Measurements from ENCODE around the gene PPP3CA. TPM values are rescaled to one million over a fixed set of nuclear protein-coding genes. Genes with fewer than 3 reads are reported as not detected.

The PPP3CA gene
- total and polyA plus RNA-seq, 9 donors, result 19.4 to 47.9 (median 37.9) TPM

- WGBS, 3 donors, result 35 to 40% (median 36%) methylated on average over 6 of the region's 6 CpGs
- H3K4me3 ChIP-seq, result no peak overlapping the region
- peaks cover 2% of the 10 kb centered on the region for H3K4me1 ChIP-seq (ENCODE audit: insufficient read depth)
- DNase-seq, result no peak
- intact Hi-C loops (cut with DNase I), result no loop called here
- no peaks in the 10 kb centered on the region for H3K36me3 ChIP-seq
- no peak overlapping the region for H3K27ac ChIP-seq
- no peaks in the 10 kb centered on the region for H3K9me3 ChIP-seq
- TF ChIP-seq EP300 (IDR thresholded peaks at IDR 0.05) (no peak), POLR2A (IDR thresholded peaks at IDR 0.05) (no peak), CTCF (IDR thresholded peaks at IDR 0.05) (no peak)
- H3K27me3 ChIP-seq, result no peaks in the 10 kb centered on the region
Measured at GRCh38 chr4:101156619-101157310, 190.6 kb downstream of the PPP3CA start.

- no peaks in the 10 kb centered on the region for H3K9me3 ChIP-seq
- peaks cover 2% of the 10 kb centered on the region for H3K4me1 ChIP-seq (ENCODE audit: insufficient read depth)
- H3K27ac ChIP-seq, result no peak overlapping the region
- no peaks in the 10 kb centered on the region for H3K27me3 ChIP-seq
- TF ChIP-seq POLR2A (IDR thresholded peaks at IDR 0.05) (no peak), CTCF (IDR thresholded peaks at IDR 0.05) (no peak), EP300 (IDR thresholded peaks at IDR 0.05) (no peak)
- 95 to 100% (median 97%) methylated on average over 1 of the region's 1 CpG for WGBS, 3 donors
- no peaks in the 10 kb centered on the region for H3K36me3 ChIP-seq
- no peak for DNase-seq
- no peak overlapping the region for H3K4me3 ChIP-seq
- intact Hi-C loops (cut with DNase I), result no loop called here
Measured at GRCh38 chr4:101155945-101156344, 191.4 kb downstream of the PPP3CA start.

- H3K4me3 ChIP-seq, result no peak overlapping the region
- no peak overlapping the region for H3K27ac ChIP-seq
- DNase-seq, result no peak
- TF ChIP-seq CTCF (IDR thresholded peaks at IDR 0.05) (no peak), POLR2A (IDR thresholded peaks at IDR 0.05) (no peak)
- H3K36me3 ChIP-seq, result no peaks in the 10 kb centered on the region
- H3K4me1 ChIP-seq (ENCODE audit: insufficient read depth), result peaks cover 2% of the 10 kb centered on the region
- H3K9me3 ChIP-seq, result no peaks in the 10 kb centered on the region
- intact Hi-C loops (cut with DNase I), result no loop called here
- H3K27me3 ChIP-seq, result no peaks in the 10 kb centered on the region
Measured at GRCh38 chr4:101155368-101155767, 192.0 kb downstream of the PPP3CA start.

- no peak for DNase-seq
- no peaks in the 10 kb centered on the region for H3K9me3 ChIP-seq
- TF ChIP-seq CTCF (IDR thresholded peaks at IDR 0.05), result no peak
- TF ChIP-seq EP300 (IDR thresholded peaks at IDR 0.05), result no peak
- no peak for TF ChIP-seq POLR2A (IDR thresholded peaks at IDR 0.05)
- H3K36me3 ChIP-seq, result no peaks in the 10 kb centered on the region
- intact Hi-C loops (cut with DNase I), result no loop called here
- no peak overlapping the region for H3K4me3 ChIP-seq
- no peaks in the 10 kb centered on the region for H3K27me3 ChIP-seq
- peaks cover 2% of the 10 kb centered on the region for H3K4me1 ChIP-seq (ENCODE audit: insufficient read depth)
- H3K27ac ChIP-seq, result no peak overlapping the region
Measured at GRCh38 chr4:101153653-101154052, 193.7 kb downstream of the PPP3CA start.
